GM18873 (cell line): ENCODE data around the gene UGT1A6.
"Not testable (repeated sequence)": the region's sequence is repeated elsewhere in the genome, so short reads cannot be mapped to it uniquely, and the experiment has no call there.

Experiments
- ATAC-seq: cut with Tn5 transposase; IDR thresholded peaks from one replicate; pipeline ENCODE4 v1.9.1; 2021; ENCODE audit warnings: mild to moderate bottlenecking, moderate library complexity, moderate number of reproducible peaks; ENCODE audit not compliant: unreplicated experiment, low FRiP score

Gene UGT1A6

DNA sequence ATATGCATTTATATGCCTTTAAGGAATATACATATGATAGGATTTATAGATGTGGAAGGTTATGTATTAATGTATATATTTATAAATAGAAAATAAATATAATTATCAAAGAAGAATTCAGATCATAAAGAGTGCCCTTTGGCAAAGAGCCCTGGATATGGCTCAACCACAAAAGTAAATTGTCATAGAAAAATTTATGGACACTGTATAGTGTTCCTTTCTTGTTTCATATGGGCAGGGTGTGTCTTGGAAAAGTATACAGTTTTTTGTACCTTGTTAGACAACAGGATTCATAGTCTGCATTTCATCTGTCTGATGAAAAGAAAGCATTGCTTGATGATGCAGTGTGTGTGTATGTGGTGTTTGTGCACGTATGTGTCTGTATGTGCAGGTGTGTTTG lies 8.1 kb upstream of the UGT1A6 start:
- no peak for ATAC-seq

DNA sequence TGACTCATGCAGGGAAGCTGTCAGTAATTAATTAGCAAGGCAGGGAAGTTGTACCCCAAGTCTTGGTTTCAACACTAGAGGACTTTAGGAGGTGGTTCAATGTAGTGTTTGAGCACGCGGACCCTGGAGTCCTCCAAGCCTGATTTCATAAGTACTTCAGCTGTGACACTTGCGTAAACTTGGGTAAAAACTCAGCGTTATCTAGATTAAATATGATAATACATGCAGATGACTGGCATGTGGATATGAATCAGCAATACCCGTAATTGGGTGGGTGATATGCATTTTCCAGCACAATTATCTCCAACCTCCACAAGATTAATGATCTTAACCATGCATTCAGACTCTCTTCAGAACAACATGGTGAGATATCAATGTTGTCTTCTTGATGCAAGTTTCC lies 5.8 kb upstream of the UGT1A6 start:
- ATAC-seq: no peak

DNA sequence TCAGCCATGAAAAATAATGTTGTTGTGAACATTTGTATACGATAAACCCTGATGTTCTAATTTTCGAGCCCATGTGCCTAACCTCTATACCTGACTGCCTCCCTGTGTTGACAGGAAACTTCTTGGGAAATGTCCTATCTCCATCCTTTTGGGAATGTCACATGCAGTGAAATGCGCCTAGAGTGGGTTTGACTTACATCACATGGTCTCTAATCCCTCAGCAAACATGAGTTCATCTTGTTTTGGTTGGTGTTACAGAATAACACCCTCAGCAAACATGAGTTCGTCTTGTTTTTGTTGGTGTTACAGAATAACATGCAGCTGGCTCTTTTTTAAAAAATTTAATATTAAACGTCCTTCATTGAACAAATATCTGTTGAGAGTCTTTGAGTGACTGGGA lies 4.3 kb upstream of the UGT1A6 start:
- ATAC-seq: no peak

DNA sequence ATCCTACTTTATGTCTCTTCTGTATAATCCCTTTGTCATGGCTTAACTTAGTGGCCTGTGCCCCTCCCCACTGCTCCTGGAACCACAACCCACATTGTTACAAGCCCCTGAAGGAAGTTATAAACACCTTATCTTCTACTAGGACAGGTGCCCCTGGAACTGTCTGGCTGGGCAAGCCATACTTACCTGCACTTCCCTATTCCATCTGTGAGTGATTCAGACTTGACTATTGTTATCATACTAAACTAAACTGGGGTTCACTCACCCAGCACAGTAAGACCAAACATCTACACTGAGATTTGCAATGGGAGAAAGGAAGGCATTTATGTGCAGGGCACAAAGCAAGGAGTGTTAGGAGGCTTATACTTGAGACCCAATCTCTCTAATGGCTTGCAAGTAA lies 3.7 kb upstream of the UGT1A6 start:
- no peak for ATAC-seq

DNA sequence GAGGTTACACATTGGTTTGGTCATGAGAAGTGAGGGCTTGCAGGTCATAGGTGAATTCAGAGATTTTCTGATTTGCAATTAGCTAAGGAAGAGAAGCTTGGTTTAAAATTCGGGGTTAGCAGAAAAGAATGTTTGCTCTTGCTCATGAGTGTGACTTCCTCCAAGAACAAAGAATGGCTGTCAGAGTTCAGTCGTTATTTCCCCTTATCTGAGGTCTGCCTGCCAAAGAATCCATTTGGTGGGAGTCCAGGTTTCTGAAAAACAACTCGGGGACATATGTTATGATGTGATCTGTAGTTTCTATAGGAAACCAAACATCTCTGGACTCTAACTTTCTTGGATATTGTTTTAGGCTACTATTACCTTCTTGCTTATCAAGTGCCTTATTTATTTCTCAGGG lies 3.2 kb upstream of the UGT1A6 start:
- ATAC-seq: no peak

DNA sequence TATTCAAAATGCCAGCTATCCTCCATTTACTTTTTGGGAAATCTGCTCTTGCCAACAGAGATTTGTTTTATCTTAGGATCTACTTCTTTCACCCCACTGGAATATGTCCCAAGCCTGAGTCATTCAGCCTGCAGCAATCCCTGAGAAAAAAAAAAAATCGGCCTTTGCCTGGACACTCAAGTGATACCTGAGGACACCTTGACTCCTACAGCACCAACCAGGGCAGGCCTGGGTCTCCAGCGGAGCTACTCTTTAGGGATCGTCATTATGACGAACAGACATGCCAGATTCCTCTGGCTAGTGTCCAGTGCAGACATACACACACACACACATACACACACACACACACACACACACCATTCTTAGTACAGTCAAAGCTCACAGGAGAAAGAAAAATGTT lies 2.2 kb upstream of the UGT1A6 start:
- no peak for ATAC-seq

DNA sequence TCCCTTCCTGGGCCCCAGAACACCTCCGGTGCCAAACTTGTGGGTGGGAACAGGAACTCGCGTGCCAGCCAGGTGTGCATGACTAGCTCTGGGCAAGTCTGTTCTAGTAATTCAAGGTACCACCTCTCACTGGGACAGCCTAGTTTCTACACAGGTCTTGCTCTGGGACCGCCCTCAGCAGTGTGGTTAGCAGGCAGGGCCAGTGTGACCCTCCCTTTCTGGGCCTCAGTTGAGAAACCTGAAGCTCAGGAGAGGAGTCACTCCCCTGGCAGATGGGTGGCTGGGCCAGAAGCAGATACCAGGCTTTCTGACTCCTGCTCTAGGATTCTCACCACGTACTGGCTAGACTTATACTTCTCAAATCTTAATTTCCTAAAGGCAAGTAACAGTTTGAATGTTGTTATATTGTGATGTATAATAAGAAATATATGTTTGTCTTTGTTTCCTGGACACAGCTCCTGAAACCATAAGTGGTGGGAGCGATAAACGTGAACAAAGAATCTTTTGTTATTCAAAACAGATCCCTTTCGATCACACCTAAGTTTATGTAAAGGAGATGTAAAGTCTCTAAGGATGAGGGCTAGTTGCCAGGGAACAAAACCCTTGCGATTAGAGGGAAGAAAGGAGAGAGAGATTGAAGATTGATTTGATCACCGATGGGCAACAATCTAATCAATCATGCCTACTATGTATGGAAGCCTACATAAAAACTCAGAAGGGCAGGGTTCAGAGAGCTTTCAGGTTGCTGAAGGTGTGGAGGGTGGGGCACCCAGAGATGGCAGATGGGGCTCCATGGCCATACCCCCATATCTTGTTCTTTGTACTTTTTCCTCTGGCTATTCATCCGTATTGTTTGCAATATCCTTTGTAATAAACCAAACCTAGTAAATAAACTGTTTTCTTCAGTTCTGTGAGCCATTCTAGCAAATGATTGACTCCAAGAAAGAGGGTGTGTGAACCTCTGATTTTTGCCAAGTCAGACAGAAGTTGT lies 952 bp upstream of the UGT1A6 start:
- ATAC-seq: no peak

DNA sequence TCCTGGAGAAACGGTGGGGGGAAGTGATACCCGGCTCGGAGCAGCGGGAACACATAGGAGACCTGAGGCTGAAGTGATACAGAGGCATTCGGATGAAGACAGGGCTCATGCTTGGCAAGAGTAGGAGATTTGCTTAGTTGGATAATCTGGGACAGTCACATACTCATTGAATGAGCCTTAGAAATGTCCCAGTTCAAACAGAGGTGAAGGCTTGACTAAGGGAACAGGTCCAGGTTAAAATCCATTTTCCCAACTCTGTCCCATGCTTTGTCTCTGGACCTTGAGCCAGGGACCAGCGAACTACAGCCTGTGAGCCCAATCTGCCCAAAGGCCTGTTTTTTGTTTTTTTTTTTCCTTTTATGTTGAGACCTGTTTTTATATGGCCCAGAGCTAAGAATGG lies 1.3 kb downstream of the UGT1A6 start:
- no peak for ATAC-seq

DNA sequence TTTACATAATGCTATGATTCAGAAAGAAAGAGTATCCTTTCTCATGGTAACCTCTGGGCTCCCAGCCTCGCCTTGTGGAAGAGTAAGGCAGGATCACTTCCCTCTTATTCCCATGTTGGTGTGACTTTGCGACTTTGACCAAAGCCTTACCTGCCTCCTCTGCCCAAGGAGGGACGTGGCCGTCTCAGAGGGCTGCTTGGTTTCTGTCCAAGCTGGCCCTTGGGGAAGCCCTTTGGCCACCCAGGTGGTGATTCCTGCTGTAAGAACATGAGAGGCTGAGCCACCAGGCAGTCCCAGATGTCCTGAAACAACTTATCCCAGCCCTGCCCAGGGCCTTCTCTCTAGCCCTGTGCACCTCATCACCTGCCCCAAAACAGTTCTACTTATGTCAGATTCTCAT lies 6.0 kb downstream of the UGT1A6 start:
- no peak for ATAC-seq

DNA sequence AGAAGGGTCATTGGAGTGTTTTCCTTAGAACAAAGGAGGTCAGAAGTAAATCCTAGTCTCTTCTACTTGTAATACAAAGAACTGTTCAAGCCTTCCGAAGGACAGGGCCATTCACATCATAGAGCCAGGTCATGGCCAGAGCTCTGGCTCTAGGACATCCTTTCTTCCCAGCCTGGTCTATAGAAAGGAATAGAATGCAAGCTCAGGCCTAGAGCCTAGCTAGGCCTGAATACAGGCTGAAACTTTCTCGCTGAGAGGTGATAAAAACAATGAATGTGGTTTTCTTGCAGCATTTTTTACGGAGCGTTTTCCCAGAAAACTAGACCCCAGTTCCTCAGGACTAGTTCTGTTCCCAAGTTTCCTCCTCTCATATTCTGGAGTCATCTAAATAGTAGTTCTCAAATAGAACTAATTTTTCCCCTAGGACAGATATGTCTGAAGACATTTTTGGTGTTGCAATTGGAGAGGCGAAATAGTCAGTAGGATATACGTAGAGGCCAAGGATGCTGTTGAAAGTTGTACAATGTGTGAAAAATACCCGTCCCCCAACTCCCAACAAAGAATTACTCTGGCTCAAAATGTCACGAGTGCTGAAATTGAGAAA lies 6.8 kb downstream of the UGT1A6 start:
- no peak for ATAC-seq

DNA sequence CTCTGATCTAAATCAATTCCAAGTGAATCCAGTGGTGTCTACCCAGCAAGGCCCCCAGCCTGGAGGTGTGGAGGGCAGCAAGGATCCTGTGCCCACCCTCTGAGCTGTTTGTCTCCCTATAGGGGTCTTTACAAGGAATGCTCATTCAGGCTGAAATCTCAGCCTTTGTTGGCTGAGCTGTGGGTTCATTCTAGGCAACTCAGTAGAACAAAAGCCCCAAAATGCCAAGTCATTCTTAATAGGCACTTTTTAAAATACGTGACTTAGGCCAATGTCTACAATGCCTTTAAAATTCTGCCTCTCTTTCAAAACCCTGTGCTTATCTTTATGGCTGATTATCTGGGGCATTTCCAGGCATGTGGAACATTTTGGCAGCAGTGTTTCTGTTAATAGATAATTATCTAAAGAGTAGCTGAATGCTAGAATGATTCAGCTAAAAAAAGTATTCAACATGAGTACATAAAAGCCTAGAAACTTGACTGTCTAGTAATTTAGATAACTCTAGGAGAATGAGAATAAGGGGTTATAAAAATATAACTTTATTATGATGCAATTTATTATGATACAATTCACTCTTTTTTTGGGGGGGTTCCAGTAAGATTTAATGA lies 7.4 kb downstream of the UGT1A6 start:
- no peak for ATAC-seq

DNA sequence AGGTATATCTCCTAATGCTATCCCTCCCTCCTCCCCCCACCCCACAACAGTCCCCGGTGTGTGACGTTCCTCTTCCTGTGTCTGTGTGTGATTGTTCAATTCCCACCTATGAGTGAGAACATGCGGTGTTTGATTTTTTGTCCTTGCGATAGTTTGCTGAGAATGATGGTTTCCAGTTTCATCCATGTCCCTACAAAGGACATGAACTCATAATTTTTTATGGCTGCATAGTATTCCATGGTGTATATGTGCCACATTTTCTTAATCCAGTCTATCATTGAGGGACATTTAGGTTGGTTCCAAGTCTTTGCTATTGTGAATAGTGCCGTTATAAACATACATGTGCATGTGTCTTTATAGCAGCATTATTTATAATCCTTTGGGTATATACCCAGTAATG lies 8.2 kb downstream of the UGT1A6 start:
- not testable (repeated sequence) for ATAC-seq

DNA sequence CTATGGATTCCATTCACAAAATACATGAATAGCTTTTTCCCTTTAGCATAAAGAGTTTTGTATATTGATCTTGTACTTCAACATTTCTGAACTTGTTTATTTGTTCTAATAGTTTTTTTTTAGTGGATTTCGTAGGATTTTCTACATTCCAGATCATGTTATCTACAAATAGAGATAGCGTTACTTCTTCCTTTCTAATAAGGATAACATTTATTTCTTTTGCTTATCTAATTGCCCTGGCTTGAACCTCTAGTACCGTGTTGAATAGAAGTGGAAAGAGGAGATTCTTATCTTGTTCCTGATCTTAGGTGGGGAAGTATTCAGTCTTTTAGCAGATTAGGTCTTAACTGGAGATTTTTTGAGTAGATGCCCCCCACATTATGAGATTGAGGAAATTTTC lies 9.5 kb downstream of the UGT1A6 start:
- ATAC-seq: no peak

DNA sequence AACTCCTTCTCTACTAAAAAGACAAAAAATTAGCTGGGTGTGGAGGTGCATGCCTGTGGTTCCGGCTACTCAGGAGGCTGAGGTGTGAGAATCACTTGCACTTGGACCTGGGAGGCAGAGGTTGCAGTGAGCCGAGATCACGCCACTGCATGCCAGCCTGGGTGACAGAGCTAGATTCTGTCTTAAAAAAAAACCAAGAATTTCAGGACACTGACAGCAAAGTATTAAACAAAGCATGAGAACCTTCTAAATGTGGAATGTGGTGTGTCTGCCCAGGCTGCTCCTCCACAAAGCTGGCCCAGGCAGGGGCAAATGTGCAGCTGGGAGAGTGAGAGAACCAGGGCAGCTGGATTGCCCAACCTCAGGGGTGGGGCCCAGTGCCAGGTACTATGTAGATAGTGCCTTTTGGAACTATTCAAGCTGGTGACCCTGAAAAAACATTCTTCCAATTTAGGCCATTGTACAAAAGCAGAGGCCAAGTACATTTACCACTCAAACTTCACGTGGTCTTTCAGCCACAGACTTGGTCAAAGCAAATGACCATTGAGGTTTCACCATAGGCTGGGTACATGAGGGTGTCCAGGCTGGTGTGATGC lies 13.3 kb downstream of the UGT1A6 start:
- ATAC-seq: no peak

DNA sequence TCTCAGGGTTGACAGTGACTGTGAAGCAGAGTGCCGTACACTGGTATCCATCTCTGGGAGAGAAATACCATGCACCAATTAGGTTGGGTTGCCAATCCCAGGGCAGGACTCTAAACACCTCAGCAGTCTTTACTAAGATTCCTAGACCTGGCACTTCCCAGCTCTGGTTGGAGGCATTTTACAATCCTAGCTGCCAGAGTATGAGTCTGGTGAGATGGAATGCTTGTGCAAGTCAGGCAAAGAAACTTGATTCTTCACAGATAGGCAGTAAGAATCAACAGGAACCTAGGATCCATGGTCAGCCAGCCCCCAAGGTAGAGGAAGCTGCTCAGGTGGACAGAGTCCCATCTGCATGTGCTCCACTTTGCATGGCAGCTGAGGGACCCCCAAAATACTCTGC lies 14.0 kb downstream of the UGT1A6 start:
- ATAC-seq: no peak

DNA sequence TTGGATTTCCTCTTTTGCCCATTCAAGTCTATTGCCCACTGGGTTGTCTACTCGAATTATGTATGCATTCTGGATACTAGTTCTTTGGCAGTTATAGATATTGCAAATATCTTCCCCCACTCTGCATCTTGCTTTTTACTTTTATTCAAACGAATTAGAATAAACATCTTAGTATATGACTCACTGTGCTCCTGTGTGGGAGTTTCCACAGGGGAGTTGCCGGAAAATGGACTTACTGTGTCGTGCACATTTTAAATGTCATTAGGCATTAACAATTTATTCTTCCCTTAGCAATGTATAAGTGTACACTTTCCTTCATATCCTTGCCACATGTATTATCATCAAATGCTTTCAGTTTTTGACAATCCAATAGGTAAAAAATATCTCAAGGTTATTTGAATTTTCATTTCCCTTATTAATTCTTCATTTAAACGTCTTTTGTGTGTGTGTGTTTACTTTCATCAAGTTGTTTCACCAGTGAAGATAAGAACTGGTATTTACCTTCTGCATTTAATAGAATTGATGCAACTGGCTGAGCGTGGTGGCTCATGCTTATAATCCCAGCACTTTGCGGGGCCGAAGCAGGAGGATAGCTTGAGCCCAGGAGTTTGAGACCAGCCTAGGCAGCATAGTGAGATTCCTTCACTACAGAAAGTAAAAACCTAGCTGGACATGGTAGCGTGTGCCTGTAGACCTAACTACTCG lies 15.4 kb downstream of the UGT1A6 start:
- no peak for ATAC-seq

DNA sequence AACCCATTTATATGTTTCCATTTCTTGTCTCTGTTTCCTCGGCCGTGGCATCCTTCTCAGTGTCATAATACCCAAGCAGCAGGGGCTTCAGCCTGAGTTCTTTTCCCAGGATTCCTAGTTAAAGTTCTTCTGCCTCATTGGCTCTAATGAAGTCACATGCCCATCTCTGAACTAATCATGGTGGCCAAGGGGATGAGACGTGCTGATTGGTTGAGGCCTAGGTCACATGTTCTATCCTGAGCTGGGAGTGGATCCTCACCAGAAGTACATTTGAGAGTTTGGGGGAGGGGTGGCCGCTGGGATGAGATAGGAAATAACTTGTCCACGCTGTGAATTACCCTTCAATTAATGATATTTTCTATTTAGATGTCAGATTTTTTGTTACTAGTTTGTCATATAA lies 16.3 kb downstream of the UGT1A6 start:
- no peak for ATAC-seq

DNA sequence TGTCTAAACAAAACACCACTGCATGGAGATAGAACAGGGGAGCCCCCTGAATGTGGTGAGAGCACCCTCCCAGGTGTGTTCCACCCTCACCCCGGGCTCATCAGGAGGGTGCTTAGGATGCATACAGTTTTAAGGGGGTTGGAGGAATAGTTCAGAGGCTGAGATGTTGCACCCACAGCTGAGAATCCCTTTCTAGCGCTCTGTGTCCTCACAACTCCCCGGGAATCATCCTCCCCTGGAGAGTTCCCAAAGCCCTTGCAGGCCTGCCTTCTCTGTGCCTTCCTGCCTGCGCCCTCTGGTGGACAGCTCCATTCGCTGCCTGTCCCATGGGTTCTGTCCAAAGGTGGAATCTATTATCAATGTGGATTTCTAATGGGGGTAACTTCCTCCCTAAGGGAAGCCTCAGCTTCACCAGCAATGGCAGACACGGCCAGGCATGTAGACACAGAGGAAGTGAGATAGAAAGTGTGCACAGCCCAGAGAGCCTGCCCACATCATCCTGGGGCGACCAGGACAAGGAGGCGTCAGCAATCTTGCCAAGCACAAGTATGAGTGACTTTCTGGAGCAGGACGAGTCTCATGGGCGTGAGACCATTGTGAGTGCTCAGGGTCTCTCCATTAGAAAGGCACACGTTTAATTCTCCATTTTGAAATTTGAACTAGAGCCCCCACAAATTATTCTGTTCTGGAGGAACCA lies 18.8 kb downstream of the UGT1A6 start:
- ATAC-seq: no peak

DNA sequence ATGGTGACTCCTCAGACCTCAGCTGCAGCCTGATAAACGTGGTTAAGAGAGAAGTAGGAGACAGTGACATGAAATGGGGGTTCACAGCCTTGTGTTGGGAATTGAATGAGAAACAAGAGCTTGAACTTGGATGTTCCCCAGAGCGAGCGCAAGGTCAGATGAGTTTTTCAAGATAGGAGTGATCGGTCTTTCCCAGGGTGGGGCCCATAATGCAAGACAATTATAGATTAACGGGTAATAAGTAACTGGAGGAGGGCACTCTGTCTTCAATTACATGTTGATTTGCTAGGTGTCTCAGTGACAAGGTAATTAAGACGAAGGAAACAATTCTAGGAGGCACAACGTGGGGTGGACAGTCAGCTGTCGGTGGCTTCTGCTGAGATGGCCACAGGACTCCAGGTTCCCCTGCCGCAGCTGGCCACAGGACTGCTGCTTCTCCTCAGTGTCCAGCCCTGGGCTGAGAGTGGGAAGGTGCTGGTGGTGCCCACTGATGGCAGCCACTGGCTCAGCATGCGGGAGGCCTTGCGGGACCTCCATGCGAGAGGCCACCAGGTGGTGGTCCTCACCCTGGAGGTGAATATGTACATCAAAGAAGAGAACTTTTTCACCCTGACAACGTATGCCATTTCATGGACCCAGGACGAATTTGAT lies 20.0 kb downstream of the UGT1A6 start, which contains the start of gene UGT1A5:
UGT1A5 (plus strand) TSS at position 297 of the 651 bp plus-strand sequence; CDS start at position 382, 85 bp downstream.
- ATAC-seq: no peak
